Hematopoietic multipotent progenitor cell treated with erythropoietin and hydrocortisone succinate and interleukin-3 and kit ligand, for 4 days (in vitro differentiated cells): ENCODE measurements around the gene EMX2.
A peak's percentile ranks its signal among the peaks of the same experiment; 100 is the strongest.
"Not testable (repeated sequence)": the region's sequence is repeated elsewhere in the genome, so short reads cannot be mapped to it uniquely, and the experiment has no call there.

Source experiments
- DNase-seq: peaks from one replicate; pipeline ENCODE4 v3.0.0-alpha.2; 2015

The EMX2 gene

DNA sequence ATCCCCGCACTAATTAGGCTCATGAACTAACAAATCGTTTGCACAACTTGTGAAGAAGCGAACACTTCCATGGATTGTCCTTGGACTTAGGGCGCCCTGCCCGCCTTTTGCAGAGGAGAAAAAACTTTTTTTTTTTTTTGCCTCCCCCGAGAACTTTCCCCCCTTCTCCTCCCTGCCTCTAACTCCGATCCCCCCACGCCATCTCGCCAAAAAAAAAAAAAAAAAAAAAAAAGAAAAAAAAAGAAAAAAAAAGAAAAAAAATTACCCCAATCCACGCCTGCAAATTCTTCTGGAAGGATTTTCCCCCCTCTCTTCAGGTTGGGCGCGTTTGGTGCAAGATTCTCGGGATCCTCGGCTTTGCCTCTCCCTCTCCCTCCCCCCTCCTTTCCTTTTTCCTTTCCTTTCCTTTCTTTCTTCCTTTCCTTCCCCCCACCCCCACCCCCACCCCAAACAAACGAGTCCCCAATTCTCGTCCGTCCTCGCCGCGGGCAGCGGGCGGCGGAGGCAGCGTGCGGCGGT lies at the start of gene EMX2:
Gene EMX2, plus strand, starts transcription at position 41 of the 519 bp plus-strand sequence. CDS start 522 bp downstream, outside the sequence.
- DNase-seq, result no peak

DNA sequence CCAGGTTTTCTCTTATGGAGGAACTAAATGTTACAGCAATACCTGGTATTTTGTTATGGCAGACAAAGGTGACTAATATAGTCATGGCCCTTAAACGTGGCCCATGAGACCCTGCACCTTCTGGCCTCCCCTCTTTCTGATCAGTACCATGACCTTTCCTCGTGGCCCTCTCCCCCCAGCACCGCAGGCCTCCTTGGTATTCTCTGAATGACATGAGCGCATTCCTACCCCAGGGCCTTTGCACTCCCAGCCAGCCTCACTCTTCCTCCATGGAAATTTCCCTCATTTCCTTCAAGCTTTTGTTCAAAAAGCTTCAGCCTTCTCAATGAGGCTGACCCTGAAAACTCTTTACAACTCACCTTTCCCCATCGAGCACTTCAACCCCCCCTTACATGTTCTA lies 46.5 kb upstream of the EMX2 start:
- no peak for DNase-seq

DNA sequence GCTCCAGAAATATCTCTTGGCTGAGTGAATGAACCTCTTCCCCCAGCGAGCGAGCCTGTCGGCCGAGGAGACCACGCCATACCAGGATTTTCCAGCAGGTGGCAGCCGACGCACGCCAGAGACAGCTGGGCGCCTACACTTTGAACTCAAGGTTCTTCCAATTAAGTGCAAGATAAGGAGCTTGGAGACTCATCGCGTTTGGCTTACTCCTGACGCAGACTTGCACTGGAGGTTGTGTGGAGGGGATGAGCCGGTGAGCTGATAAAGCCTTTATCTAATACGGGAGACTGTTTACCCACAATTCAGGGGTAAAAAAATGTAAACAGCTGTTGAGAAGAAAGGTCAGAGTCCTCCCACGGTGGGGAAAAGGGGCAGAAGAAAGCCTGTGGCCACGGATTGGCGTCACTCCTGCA lies 45.9 kb upstream of the EMX2 start:
- peak; percentile 92 for DNase-seq

- no peak for DNase-seq
Measured at GRCh38 chr10:117497736-117498135, 44.8 kb upstream of the EMX2 start.

GRCh38 chr10:117499248-117500105 lies 43.1 kb upstream of the EMX2 start:
- DNase-seq, result no peak

DNA sequence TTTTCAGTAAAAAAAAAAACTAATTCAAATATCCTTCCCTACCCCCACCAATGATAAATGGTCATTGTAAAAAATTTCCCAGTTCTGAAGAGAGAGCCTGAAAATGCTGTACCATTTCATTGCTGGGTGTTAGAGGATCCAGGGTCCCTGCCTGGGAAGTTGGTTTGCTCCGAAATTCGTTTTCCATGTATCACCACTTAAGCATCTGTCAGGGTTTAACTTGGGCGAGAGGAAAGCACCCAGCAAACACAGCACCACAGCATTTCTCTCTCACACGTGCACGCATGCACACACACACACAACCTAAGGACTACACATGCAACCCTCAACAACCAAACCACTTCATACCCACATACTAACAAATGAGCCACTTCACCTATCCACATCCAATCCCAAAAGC lies 42.1 kb upstream of the EMX2 start:
- no peak for DNase-seq

GRCh38 chr10:117501460-117502035 lies 41.0 kb upstream of the EMX2 start:
- DNase-seq, result no peak

- DNase-seq, result no peak
Measured at GRCh38 chr10:117502421-117503243, 39.9 kb upstream of the EMX2 start.

DNA sequence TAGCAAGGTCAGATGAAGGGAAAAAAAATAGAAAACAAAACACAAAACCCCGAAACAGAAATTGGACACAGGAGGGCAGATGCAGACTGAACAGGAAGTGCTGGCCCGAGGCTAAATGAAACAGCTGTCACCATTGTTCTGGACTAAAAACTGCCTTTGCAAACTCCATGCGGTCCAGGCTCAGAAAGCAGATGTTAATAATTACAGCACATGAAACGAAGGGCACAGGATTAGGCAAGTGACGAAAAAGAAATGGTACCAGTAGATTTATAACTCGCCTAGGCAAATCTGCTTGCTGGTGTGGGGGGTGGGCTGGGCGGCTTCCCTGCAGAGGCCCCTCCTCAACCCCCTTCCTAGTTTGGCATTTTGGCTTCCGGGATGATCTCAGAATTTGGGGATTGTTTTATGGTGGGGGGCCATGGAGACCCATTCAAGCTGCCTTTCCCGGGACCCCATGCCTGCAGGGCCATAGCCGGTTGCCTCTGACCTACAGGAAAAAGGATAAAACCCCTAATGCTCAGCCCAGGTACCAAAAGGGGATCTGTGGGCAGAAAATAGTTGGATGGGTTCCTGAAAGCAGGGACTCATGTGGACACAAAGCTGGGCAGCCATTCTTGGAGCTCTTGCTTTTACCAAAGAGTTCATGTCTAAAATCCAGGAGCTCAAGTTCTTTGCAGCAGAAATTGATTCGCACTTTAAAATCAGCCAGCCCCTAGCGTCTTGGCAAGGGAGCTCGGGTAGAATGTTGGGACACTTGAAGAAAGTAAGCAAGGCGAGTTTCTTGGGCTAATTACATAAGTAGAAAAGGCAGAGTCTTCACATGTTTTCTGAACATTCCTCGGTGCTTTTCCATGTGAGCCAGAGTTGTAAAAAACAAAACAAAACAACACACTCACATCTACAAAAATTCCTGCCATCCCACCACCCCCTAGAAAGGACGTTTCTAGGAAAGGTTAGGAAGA lies 39.0 kb upstream of the EMX2 start:
- DNase-seq, result no peak

- DNase-seq, result no peak
Measured at GRCh38 chr10:117504562-117504961, 38.0 kb upstream of the EMX2 start.

DNA sequence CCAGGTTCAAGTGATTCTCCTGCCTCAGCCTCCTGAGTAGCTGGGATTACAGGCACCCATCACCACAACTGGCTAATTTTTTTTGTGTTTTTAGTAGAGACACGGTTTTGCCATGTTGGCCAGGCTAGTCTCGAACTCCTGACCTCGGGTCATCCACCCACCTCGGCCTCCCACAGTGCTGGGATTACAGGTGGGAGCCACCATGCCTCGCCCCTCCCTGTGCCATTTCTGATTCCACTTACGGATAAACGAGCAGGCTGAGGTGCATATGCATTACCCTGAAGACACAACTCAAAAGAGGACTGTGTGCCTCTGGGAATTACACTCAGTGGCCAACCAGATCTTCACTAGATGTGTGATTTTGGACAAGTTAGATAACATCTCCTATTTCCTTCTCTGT lies 35.5 kb upstream of the EMX2 start:
- DNase-seq, result not testable (repeated sequence)

- no peak for DNase-seq
Measured at GRCh38 chr10:117509573-117509972, 33.0 kb upstream of the EMX2 start.

GRCh38 chr10:117511601-117512390 lies 30.8 kb upstream of the EMX2 start:
- DNase-seq, result no peak

DNA sequence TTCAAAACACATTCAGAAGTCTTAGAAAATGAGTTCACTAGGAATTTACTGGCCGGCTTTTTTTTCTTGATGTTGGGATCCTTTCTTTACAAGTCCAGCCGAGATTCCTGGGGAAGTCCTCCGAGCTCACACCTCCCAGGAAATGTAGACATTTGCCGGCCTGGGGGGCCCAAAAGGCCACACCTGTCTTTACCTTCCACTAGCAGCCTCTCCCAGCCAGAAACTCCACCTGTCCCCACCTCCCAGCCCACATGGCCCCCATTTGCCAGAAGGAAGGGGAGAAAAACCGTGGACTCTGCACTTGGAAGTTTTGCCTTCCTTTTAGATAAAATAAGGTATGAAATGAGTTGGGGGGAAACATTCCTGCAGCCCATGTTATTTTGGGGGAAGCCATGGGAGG lies 27.6 kb upstream of the EMX2 start:
- DNase-seq, result no peak

GRCh38 chr10:117516681-117517080 lies 25.9 kb upstream of the EMX2 start:
- no peak for DNase-seq

GRCh38 chr10:117518246-117518645 lies 24.3 kb upstream of the EMX2 start:
- no peak for DNase-seq

GRCh38 chr10:117519286-117519685 lies 23.3 kb upstream of the EMX2 start:
- no peak for DNase-seq

DNA sequence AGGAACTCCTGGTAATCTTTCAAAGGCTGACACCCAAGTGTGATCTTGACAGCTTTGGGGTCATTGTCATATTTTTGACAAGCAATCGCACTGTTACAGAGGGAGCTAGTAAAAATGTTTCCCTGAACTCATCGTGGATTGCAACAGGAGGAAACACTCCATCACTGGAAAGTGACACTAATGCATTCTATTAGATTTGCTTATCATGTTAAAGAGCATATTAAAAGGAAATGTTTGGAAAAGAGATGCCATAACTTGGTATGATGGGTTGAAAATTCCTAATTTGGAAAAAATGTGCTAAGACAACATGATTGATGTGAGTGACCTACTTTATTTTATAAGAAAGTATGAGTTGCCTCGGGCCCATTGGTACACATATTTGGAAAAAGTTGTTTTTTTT lies 22.7 kb upstream of the EMX2 start:
- DNase-seq, result no peak

DNA sequence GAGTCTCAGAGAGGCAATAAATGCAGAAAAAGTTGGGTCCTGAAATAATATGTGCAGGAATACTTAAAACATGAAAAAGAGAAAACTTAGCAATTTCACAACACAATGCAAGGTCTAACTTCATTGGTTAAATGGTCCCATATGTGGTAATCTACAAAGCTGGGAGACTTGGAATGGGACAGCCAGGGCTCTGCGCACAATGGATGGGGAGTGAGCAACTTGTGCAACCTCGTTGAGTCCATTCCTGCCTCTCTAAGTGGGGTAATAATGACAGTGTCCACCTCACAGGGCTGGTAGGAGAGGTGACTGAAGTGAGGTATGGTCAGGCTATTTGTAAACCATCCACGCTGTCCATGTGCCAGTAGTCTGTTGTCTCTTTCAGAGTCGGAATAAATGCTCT lies 11.8 kb upstream of the EMX2 start:
- DNase-seq, result no peak

DNA sequence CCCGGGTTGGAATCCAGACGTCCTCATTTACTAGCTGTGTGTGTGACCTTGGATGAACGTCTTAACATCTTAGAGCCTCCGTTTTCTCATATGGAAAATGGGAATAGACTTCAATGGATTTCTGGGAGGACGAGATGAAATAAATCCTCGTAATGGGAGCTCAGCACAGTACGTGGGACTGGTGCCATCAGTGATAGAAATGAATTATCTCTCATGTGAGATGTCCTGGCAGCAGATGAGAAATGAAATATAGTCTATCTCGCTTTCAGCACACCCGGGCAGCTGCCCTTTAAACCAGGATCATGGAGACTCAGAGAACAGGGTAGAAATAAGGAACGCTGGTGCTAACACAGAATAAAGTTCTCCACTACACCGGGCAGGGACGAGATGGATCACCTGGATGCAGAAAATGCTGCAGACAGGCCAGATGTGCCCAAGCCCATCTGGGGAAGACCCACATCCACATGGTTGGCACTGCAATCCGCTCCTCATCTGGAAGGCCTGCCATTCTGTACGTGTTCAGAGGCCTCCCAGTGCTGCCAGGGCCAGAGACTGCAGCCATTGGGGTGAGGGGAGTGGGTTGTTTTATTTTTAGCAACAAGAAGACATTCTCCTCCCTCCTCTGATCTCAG lies 11.1 kb upstream of the EMX2 start:
- no peak for DNase-seq

- no peak for DNase-seq
Measured at GRCh38 chr10:117532003-117532385, 10.6 kb upstream of the EMX2 start.
